GM18498 (cell line): ENCODE measurements around the gene SLC6A9.
A peak's percentile ranks its signal among the peaks of the same experiment; 100 is the strongest.

Experiments
- ATAC-seq: cut with Tn5 transposase; IDR thresholded peaks from one replicate; pipeline ENCODE4 v1.9.1; 2021; ENCODE audit warnings: mild to moderate bottlenecking, moderate library complexity; ENCODE audit not compliant: unreplicated experiment

SLC6A9 gene

GRCh38 chr1:44029911-44030604, 1.2 kb downstream of the SLC6A9 start:
- ATAC-seq = peak; percentile 86

GRCh38 chr1:44029260-44029910, 1.9 kb downstream of the SLC6A9 start:
- ATAC-seq = peak; percentile 24

- no peak for ATAC-seq
These were observed 3.9 kb downstream of the SLC6A9 start for GRCh38 chr1:44027320-44027719.

- no peak for ATAC-seq
These were observed 5.4 kb downstream of the SLC6A9 start for GRCh38 chr1:44025816-44026215.

- no peak for ATAC-seq
These were observed 6.2 kb downstream of the SLC6A9 start for GRCh38 chr1:44024903-44025525.

- ATAC-seq = no peak
These were observed 7.0 kb downstream of the SLC6A9 start for GRCh38 chr1:44024031-44024902.

GRCh38 chr1:44021581-44022321, 9.5 kb downstream of the SLC6A9 start:
- no peak for ATAC-seq

- ATAC-seq = no peak
These were observed 10.1 kb downstream of the SLC6A9 start for GRCh38 chr1:44021156-44021555.

- ATAC-seq = no peak
These were observed 10.8 kb downstream of the SLC6A9 start for GRCh38 chr1:44020464-44020863.

- no peak for ATAC-seq
These were observed 11.8 kb downstream of the SLC6A9 start for GRCh38 chr1:44019466-44019948.

GRCh38 chr1:44016890-44017400, 14.3 kb downstream of the SLC6A9 start:
- no peak for ATAC-seq

- ATAC-seq = no peak
These were observed 15.0 kb downstream of the SLC6A9 start for GRCh38 chr1:44016041-44016889.

GRCh38 chr1:44015206-44015605, 16.1 kb downstream of the SLC6A9 start:
- no peak for ATAC-seq

- ATAC-seq = no peak
These were observed 16.7 kb downstream of the SLC6A9 start for GRCh38 chr1:44014365-44015104.

GRCh38 chr1:44013949-44014348, 17.3 kb downstream of the SLC6A9 start:
- no peak for ATAC-seq

- no peak for ATAC-seq
These were observed 18.2 kb downstream of the SLC6A9 start for GRCh38 chr1:44012941-44013609.

- no peak for ATAC-seq
These were observed 18.9 kb downstream of the SLC6A9 start for GRCh38 chr1:44012404-44012803.

- ATAC-seq = no peak
These were observed 20.3 kb downstream of the SLC6A9 start for GRCh38 chr1:44010935-44011471.
